GM19351 (cell line): Measurements from ENCODE around the gene TUBA4B.
A peak's percentile ranks its signal among the peaks of the same experiment; 100 is the strongest.
"Not testable (repeated sequence)": the region's sequence is repeated elsewhere in the genome, so short reads cannot be mapped to it uniquely, and the experiment has no call there.

ENCODE experiments used
- ATAC-seq: cut with Tn5 transposase; IDR thresholded peaks from one replicate; pipeline ENCODE4 v1.9.1; 2021; ENCODE audit warnings: mild to moderate bottlenecking, moderate library complexity; ENCODE audit not compliant: unreplicated experiment

TUBA4B gene

DNA sequence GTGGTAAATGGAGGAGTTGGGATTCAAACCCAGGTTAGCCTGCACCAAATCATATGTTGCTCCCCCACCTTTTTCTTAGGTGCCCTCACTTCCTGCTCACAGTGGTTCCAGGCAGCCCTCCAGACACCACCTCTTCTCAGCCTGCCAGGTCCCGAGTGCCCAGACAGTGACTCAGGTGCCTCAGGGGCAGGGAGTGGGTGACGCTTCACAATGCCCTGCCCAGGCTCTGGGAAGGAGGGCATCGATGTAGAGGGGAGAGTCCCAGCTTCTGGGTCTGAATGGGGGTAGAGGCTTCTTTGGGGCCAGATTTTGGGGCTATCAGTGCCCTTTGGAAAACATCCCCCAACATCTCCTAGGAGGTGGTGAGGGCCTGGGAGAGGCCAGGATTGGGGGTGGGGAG is 20.9 kb downstream of the TUBA4B start:
- ATAC-seq = no peak

GRCh38 chr2:219274361-219274921 is 21.4 kb downstream of the TUBA4B start:
- ATAC-seq = no peak

DNA sequence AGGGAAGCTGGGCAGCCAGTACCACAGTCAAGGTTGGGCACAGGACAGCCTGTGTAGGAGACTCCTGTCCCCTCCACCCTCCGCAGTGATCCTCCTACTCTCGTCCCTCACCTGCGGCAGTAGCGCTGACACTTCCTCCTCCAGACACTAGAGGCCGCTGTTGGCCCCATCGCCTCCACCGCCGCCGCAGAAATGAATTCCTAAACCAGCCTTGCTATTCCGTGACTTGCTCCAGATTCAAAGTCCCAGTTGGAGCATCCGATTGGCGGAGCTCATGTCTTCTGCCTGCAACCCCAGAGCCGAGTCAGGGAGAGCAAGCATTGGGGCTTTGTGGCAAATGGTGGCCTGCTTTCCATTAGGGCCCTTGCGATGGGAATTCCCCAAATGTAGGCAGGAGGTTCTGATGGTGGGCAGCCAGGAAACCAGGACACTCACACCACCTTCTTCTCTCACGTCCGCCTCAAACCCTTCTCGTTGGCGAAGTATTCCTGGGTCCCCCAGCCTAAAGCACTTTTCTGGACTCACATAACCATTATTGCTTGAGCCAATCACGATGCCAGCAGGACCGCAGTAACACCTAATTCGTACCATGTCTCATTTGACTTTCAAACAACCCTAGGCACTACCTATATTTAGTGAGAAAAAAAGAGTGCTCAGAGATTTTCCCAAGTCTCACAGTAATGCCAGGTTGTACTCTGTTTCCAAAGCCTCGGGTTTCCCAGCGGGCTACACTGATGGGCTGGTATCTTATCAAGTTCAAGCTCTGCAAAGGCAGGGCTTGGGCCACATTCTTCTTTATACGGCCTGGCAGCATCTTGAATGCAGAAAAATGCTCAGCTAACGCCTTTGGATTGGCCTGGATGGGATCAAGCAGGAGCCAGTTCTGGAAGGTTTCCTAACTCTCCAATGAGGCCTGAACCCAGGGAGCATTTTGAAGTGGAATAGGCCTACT is 24.9 kb downstream of the TUBA4B start:
- ATAC-seq = peak; percentile 28

- no peak for ATAC-seq
These were observed 25.7 kb downstream of the TUBA4B start for GRCh38 chr2:219278655-219279150.

GRCh38 chr2:219279151-219279915 is 26.3 kb downstream of the TUBA4B start, which contains the start of gene DNAJB2:
Gene DNAJB2, plus strand, starts transcription at chr2:219279366. Its CDS starts 468 bp downstream, at chr2:219279834.
- peak; percentile 79 for ATAC-seq

DNA sequence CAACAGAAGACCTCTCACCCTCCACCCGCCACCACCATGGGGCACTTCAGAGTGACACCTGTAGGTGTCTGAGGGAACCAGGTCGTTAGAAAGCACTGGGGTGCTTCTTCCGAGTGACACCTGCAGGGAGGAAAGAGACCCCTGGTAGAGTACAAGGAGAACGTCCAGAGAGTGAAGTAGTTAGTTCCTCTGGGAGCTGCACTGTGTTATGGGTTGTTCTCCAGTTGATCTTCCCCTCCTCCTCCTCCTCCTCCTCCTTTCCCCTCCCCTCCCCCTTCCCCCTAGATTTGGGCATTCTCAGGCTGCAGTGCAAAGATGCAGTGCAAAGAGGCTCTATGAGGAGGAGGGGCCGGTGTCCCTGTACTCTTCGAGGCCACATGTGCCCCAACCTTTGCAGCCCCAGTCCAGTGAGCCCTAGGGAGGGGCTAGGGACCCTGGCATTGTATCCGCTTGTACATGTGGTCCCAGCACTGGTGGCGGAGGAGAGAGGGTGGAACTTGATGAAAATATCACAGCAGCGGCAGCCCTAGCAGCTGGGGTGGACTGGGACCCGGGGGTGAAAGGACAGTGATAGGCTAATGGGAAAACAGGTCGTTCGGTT is 27.0 kb downstream of the TUBA4B start:
- no peak for ATAC-seq

DNA sequence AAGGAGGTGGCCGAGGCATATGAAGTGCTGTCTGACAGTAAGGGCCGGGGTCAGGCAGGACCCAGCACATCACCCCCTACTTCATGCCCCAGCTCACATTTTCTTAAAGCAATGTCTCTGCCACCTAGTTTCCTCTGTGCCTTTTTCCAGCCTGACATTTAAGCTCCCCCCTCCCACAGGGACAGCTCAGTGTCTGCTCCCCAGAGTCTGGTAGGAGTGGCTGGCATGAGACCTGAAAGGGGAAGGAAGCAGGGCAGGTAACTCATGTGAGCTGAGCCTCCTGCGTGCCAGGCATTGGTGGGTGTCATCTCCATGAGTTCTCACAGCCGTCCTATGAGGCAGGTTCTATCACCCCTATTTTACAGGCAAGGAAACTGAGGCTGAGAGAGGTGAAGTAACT is 27.6 kb downstream of the TUBA4B start:
- no peak for ATAC-seq

DNA sequence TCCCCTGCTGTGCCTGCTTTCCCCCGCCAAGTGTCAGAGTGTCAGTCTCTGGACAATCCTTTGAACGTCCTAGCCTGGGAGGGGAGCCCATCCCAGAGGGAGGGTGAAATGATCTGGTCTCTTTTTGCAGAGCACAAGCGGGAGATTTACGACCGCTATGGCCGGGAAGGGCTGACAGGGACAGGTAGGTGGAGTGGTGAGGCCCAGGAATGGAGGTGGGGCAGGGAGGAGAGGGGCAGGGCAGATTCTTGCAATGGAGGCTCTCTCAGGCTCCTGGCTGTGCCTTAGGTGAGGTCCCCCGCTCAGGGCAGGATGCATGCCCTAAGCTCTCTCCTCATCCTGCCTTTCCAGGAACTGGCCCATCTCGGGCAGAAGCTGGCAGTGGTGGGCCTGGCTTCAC is 28.5 kb downstream of the TUBA4B start:
- ATAC-seq = no peak

- ATAC-seq = no peak
These were observed 29.3 kb downstream of the TUBA4B start for GRCh38 chr2:219282375-219282774.

DNA sequence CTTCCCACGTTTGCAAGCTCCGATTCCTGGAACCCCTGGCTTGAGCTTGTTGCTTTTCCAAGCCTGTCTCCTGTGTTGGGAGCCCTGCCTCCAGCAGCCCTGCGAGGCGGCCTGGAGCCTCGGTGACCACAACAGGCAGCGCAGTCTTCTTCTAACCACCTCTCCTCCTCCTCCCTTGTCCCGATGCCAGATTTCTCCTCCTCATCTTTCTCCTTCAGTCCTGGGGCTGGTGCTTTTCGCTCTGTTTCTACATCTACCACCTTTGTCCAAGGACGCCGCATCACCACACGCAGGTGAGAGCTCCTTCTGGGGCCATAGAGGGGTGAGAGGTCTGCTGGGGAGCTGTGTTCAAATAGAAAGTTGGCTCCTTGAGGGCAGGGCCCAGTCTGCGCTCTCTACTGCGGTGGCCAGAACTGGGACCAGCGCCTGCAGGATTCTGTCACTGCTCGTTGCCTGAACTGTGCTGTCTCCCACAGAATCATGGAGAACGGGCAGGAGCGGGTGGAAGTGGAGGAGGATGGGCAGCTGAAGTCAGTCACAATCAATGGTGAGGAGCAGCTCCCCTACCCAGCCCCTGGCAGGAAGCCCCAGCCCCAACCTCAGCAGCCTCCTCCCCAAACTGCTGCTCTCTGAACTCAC is 30.0 kb downstream of the TUBA4B start:
- ATAC-seq = no peak

DNA sequence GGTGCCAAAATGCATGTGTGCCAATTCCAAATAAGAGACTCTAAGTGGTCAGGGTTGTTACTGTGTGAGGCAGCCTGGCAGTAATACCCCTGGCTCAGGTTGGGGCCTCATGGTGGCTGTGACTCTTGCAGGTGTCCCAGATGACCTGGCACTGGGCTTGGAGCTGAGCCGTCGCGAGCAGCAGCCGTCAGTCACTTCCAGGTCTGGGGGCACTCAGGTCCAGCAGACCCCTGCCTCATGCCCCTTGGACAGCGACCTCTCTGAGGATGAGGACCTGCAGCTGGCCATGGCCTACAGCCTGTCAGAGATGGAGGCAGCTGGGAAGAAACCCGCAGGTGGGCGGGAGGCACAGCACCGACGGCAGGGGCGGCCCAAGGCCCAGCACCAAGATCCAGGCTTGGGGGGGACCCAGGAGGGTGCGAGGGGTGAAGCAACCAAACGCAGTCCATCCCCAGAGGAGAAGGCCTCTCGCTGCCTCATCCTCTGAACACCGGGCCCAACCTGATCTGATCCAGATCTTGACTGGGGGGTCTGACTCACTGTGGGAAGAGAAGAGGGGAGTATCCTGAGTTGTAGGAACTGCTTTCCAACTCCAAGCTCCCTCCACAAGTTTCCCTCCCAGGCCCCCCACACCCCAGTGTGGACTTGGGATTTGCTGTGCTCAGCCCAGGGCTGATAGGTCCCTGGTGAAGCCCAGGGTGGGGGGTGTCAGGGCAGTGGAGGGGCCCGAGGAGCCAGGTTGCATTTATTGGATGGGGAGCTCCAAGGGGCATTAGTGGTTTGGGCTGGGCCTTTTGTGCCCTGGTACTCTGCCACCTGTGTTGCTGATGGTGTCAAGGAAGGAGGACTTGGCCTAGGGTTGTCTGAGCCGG is 31.7 kb downstream of the TUBA4B start:
- ATAC-seq = no peak

DNA sequence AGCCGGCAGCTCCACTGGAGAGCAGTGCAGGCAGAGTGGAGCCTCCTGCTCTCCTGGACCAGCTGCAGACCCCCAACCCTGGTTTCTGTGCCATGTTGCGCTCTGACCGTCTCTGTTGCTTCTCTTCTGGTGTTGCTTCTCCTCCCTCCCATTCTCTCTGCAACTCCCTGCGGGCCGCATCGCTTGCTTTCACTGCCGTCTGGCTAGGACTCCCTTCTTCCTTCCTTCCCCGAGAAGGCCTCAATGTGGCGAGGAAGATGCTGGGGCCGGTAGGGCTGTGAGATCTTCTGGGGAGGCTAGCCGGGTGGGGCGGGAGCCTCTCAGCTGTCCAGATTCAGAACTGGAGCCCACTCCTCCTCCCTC is 32.3 kb downstream of the TUBA4B start:
- ATAC-seq = no peak

GRCh38 chr2:219285894-219286425 is 32.9 kb downstream of the TUBA4B start:
- no peak for ATAC-seq

GRCh38 chr2:219286436-219287115 is 33.5 kb downstream of the TUBA4B start:
- no peak for ATAC-seq

DNA sequence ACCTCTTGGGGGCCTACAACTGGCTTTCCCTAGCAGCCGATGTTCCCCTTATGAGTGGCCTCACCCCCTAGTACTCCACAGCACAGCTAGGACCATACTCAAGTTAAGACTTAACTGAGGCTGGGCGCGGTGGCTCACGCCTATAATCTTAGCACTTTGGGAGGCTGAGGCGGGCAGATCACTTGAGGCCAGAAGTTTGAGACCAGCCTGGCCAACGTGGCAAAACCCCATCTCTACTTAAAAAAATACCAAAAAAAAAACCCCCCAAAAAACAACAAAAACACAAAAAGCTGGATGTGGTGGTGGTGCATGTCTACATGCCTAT is 34.0 kb downstream of the TUBA4B start:
- ATAC-seq = not testable (repeated sequence)

- no peak for ATAC-seq
These were observed 34.7 kb downstream of the TUBA4B start for GRCh38 chr2:219287580-219288265.

- no peak for ATAC-seq
These were observed 36.1 kb downstream of the TUBA4B start for GRCh38 chr2:219289195-219289536.
